Heart right ventricle (tissue), 16 donors: ENCODE measurements around the gene NEK4. TPM values are rescaled to one million over a fixed set of nuclear protein-coding genes. Genes with fewer than 3 reads are reported as not detected.

Experiments used
- ATAC-seq, 8 donors: fragments of 200-7000 bp; cut with Tn5 transposase; one replicate each; pipeline ENCODE4 v1.9.1; 2020; ENCODE audit warnings: mild to moderate bottlenecking in 8 of 8, moderate library complexity in 8 of 8, moderate number of reproducible peaks in 1 of 8
- DNase-seq, 2 donors: peaks; one replicate each; pipeline ENCODE4 v3.0.0-alpha.2; 2020
- H3K27ac ChIP-seq, 10 donors: fragments of 200-600 bp; sonication (generic) in 2 of 10; one replicate each; pipeline versions ENCODE4 v1.5.0 to v1.8.0; 2020 to 2022; ENCODE audit warnings: mild to moderate bottlenecking in 3 of 10
- H3K27me3 ChIP-seq, 7 donors: fragments of 200-600 bp; one replicate each; pipeline ENCODE4 v1.8.0; 2021 to 2022; ENCODE audit warnings: mild to moderate bottlenecking in 2 of 7
- H3K36me3 ChIP-seq, 9 donors: fragments of 200-600 bp; sonication (generic) in 1 of 9; one replicate each; pipeline versions ENCODE4 v1.5.0 to v1.8.0; 2020 to 2022; ENCODE audit warnings: mild to moderate bottlenecking in 2 of 9
- H3K4me1 ChIP-seq, 9 donors: fragments of 200-600 bp; sonication (generic) in 1 of 9; one replicate each; pipeline versions ENCODE4 v1.5.0 to v1.8.0; 2020 to 2022; ENCODE audit warnings: mild to moderate bottlenecking in 4 of 9
- H3K4me3 ChIP-seq, 10 donors: fragments of 200-600 bp; sonication (generic) in 2 of 10; one replicate each; pipeline versions ENCODE4 v1.5.0 to v1.8.0; 2020 to 2022; ENCODE audit warnings: mild to moderate bottlenecking in 7 of 10, moderate library complexity in 2 of 10
- H3K9me3 ChIP-seq, 11 donors: fragments of 200-600 bp in 10 of 11; sonication (generic) in 2 of 11; one replicate each; pipeline versions ENCODE4 v1.5.0 to v1.8.0; 2013 to 2022; ENCODE audit warnings: mild to moderate bottlenecking in 2 of 11, control low read depth in 1 of 11, moderate library complexity in 1 of 11
- CTCF ChIP-seq, 9 donors: fragments of 200-600 bp; sonication (generic) in 2 of 9; IDR thresholded peaks; one replicate each; pipeline versions ENCODE4 v1.5.0 to v1.8.0; 2021 to 2022; ENCODE audit warnings: antibody characterized with exemption in 9 of 9, mild to moderate bottlenecking in 5 of 9, moderate library complexity in 1 of 9
- WGBS, 2 donors: extraction: QIAGEN DNeasy Blood & Tissue Kit; methylation state at CpG; one replicate each; pipeline ENCODE4 v1.1.7; 2013; ENCODE audit warnings: inconsistent platforms in 1 of 2; 5-methylcytosine and 5-hydroxymethylcytosine counted together
- intact Hi-C, 10 donors: fragments of 100-400 bp; cut with DNase I; formaldehyde crosslinking; loops; one replicate each; pipeline versions ENCODE4 v1.11.1 to v1.14.2; 2022
- polyA plus RNA-seq, 2 donors: library from polyadenylated mRNA; stranded (reverse); fragments of 200-250 nt; gene quantifications; one replicate each; pipeline ENCODE4 v1.2.3, GENCODE V29; 2013
- total RNA-seq, 10 donors: library from RNA; stranded (reverse); fragmentation: NEBNext Ultra II Directional in 3 of 10; extraction: Animal tissue kit (Norgen Biotek cat#: 25700) in 3 of 10; gene quantifications; one replicate each; pipeline versions ENCODE4 v1.2.1 to v1.2.4, GENCODE V29; 2021 to 2023
- donor health status: Arrhythmogenic right ventricular cardiomyopathy.
- donor health status: ischemic (EF 13 %, LVEDD 7.1; RV severe dilation, severe dysfunction).
- donor health status: healthy with polysubstance abuse.
- donor health status: DM: no; HTN: yes; CAD: no.
- donor health status: DM: no; HTN: no; CAD: no.
- donor health status: ischemic (EF 25% LVEDD 6.9; RV normal size, moderate dysfunction).
- donor health status: ischemic (EF 25% LVEDD 5.7; RV mildly dilated, moderate dysfunction).
- donor health status: healthy.
- donor health status: DM: yes; HTN: yes; CAD: no.
- donor health status: Ischemic cardiomyopathy.
- donor health status: ischemic (EF 35%, LVEDD 5.7; RV mildly dilated, moderate dysfunction).
- donor health status: nonischemic (EF 11% LVEDD 7.7; RV severe dilation, severe dysfunction).
- donor health status: DM: yes; HTN: yes; CAD: no.
- donor health status: PGD.
- donor health status: ischemic (EF 29% LVEDD 5.4; RV normal size, mild dysfunction).
- donor health status: nonischemic (EF 23%, LVEDD 6.1; RV moderate dilation, normal function).

NEK4 gene
- total and polyA plus RNA-seq, 12 donors: 4.6 to 21.4 (median 16.0) TPM

- DNase-seq: no peak
- Histone ChIP-seq H3K9me3 (no peaks in the 10 kb centered on the region), H3K36me3 (no peaks in the 10 kb centered on the region), H3K27ac (no peak overlapping the region), H3K27me3 (peaks cover 0 to 8% (median 0%) of the 10 kb centered on the region in 7 donors), H3K4me1 (peaks cover 0 to 8% (median 0%) of the 10 kb centered on the region in 9 donors), H3K4me3 (no peak overlapping the region)
- ATAC-seq: no peak
- TF ChIP-seq CTCF (IDR thresholded peaks at IDR 0.05): no peak
- intact Hi-C loops: no loop called here
- 82 to 83% methylated on average over 18 of the region's 18 CpGs for WGBS, 2 donors
These were observed 13.4 kb upstream of the NEK4 start for GRCh38 chr3:52784021-52784621.

- Histone ChIP-seq H3K4me1 (peaks cover 0 to 11% (median 0%) of the 10 kb centered on the region in 9 donors), H3K9me3 (no peaks in the 10 kb centered on the region), H3K27ac (no peak overlapping the region), H3K27me3 (peaks cover 0 to 8% (median 0%) of the 10 kb centered on the region in 7 donors), H3K36me3 (no peaks in the 10 kb centered on the region), H3K4me3 (no peak overlapping the region)
- intact Hi-C loops: no loop called here
- ATAC-seq (no peak), DNase-seq (no peak)
- no peak for TF ChIP-seq CTCF (IDR thresholded peaks at IDR 0.05)
- 87 to 90% methylated on average over 3 of the region's 3 CpGs for whole genome bisulfite sequencing, 2 donors
These were observed 12.4 kb upstream of the NEK4 start for GRCh38 chr3:52783211-52783555.

GRCh38 chr3:52782412-52783210, 11.9 kb upstream of the NEK4 start:
- H3K4me1 ChIP-seq: peaks cover 0 to 11% (median 0%) of the 10 kb centered on the region in 9 donors
- H3K27me3 ChIP-seq: peaks cover 0 to 8% (median 0%) of the 10 kb centered on the region in 7 donors
- H3K36me3 ChIP-seq: no peaks in the 10 kb centered on the region
- no peak overlapping the region for H3K27ac ChIP-seq
- no peak overlapping the region for H3K4me3 ChIP-seq
- no peaks in the 10 kb centered on the region for H3K9me3 ChIP-seq
- intact Hi-C loops: no loop called here
- DNase-seq (no peak), ATAC-seq (no peak)
- TF ChIP-seq CTCF (IDR thresholded peaks at IDR 0.05): no peak
- WGBS, 2 donors: 68 to 70% methylated on average over 12 of the region's 12 CpGs

- WGBS, 2 donors: 64 to 69% methylated on average over 13 of the region's 13 CpGs
- ATAC-seq: no peak
These were observed 11.0 kb upstream of the NEK4 start for GRCh38 chr3:52781741-52782140.

More at GRCh38 chr3:52781741-52782140, 11.0 kb upstream of the NEK4 start:
- no peak overlapping the region for H3K27ac ChIP-seq
- peaks cover 0 to 8% (median 0%) of the 10 kb centered on the region in 7 donors for H3K27me3 ChIP-seq
- intact Hi-C loops: no loop called here
- DNase-seq: no peak
- no peaks in the 10 kb centered on the region for H3K9me3 ChIP-seq
- H3K4me1 ChIP-seq: peaks cover 0 to 11% (median 0%) of the 10 kb centered on the region in 9 donors
- H3K4me3 ChIP-seq: no peak overlapping the region
- no peaks in the 10 kb centered on the region for H3K36me3 ChIP-seq
- TF ChIP-seq CTCF (IDR thresholded peaks at IDR 0.05): no peak
